ENCODE measurements around the gene FAM161A.

- no peak for TF ChIP-seq POLR2AphosphoS5 (IDR thresholded peaks at IDR 0.05; ENCODE audit: low read depth, low read length)
- TF ChIP-seq REST (IDR thresholded peaks at IDR 0.05; ENCODE audit: insufficient read depth in 1 of 2, low read depth in 2 of 2, low read length in 2 of 2): no peak
- no peak for TF ChIP-seq SIN3A (IDR thresholded peaks at IDR 0.05; ENCODE audit: borderline replicate concordance, insufficient read depth, low read length)
Observed at GRCh38 chr2:61834893-61835292, 19.0 kb downstream of the FAM161A start.

Data from PFSK-1 (cell line).